Heart right ventricle (tissue), 16 donors: Measurements from ENCODE around the gene RASGRP2. TPM values are rescaled to one million over a fixed set of nuclear protein-coding genes. Genes with fewer than 3 reads are reported as not detected.

ENCODE experiments used
- ATAC-seq, 8 donors: fragments of 200-7000 bp; cut with Tn5 transposase; one replicate each; pipeline ENCODE4 v1.9.1; 2020; ENCODE audit warnings: mild to moderate bottlenecking in 8 of 8, moderate library complexity in 8 of 8, moderate number of reproducible peaks in 1 of 8
- DNase-seq, 2 donors: peaks; one replicate each; pipeline ENCODE4 v3.0.0-alpha.2; 2020
- H3K27ac ChIP-seq, 10 donors: fragments of 200-600 bp; sonication (generic) in 2 of 10; one replicate each; pipeline versions ENCODE4 v1.5.0 to v1.8.0; 2020 to 2022; ENCODE audit warnings: mild to moderate bottlenecking in 3 of 10
- H3K27me3 ChIP-seq, 7 donors: fragments of 200-600 bp; one replicate each; pipeline ENCODE4 v1.8.0; 2021 to 2022; ENCODE audit warnings: mild to moderate bottlenecking in 2 of 7
- H3K36me3 ChIP-seq, 9 donors: fragments of 200-600 bp; sonication (generic) in 1 of 9; one replicate each; pipeline versions ENCODE4 v1.5.0 to v1.8.0; 2020 to 2022; ENCODE audit warnings: mild to moderate bottlenecking in 2 of 9
- H3K4me1 ChIP-seq, 9 donors: fragments of 200-600 bp; sonication (generic) in 1 of 9; one replicate each; pipeline versions ENCODE4 v1.5.0 to v1.8.0; 2020 to 2022; ENCODE audit warnings: mild to moderate bottlenecking in 4 of 9
- H3K4me3 ChIP-seq, 10 donors: fragments of 200-600 bp; sonication (generic) in 2 of 10; one replicate each; pipeline versions ENCODE4 v1.5.0 to v1.8.0; 2020 to 2022; ENCODE audit warnings: mild to moderate bottlenecking in 7 of 10, moderate library complexity in 2 of 10
- H3K9me3 ChIP-seq, 11 donors: fragments of 200-600 bp in 10 of 11; sonication (generic) in 2 of 11; one replicate each; pipeline versions ENCODE4 v1.5.0 to v1.8.0; 2013 to 2022; ENCODE audit warnings: mild to moderate bottlenecking in 2 of 11, control low read depth in 1 of 11, moderate library complexity in 1 of 11
- WGBS, 2 donors: extraction: QIAGEN DNeasy Blood & Tissue Kit; methylation state at CpG; one replicate each; pipeline ENCODE4 v1.1.7; 2013; ENCODE audit warnings: inconsistent platforms in 1 of 2; 5-methylcytosine and 5-hydroxymethylcytosine counted together
- intact Hi-C, 10 donors: fragments of 100-400 bp; cut with DNase I; formaldehyde crosslinking; loops; one replicate each; pipeline versions ENCODE4 v1.11.1 to v1.14.2; 2022
- polyA plus RNA-seq, 2 donors: library from polyadenylated mRNA; stranded (reverse); fragments of 200-250 nt; gene quantifications; one replicate each; pipeline ENCODE4 v1.2.3, GENCODE V29; 2013
- total RNA-seq, 10 donors: library from RNA; stranded (reverse); fragmentation: NEBNext Ultra II Directional in 3 of 10; extraction: Animal tissue kit (Norgen Biotek cat#: 25700) in 3 of 10; gene quantifications; one replicate each; pipeline versions ENCODE4 v1.2.1 to v1.2.4, GENCODE V29; 2021 to 2023
- TF ChIP-seq, protein P1 (sequence below), 9 donors: fragments of 200-600 bp; sonication (generic) in 2 of 9; IDR thresholded peaks; one replicate each; pipeline versions ENCODE4 v1.5.0 to v1.8.0; 2021 to 2022; ENCODE audit warnings: antibody characterized with exemption in 9 of 9, mild to moderate bottlenecking in 5 of 9, moderate library complexity in 1 of 9
- donor health status: Arrhythmogenic right ventricular cardiomyopathy.
- donor health status: ischemic (EF 13 %, LVEDD 7.1; RV severe dilation, severe dysfunction).
- donor health status: healthy with polysubstance abuse.
- donor health status: DM: no; HTN: yes; CAD: no.
- donor health status: DM: no; HTN: no; CAD: no.
- donor health status: ischemic (EF 25% LVEDD 6.9; RV normal size, moderate dysfunction).
- donor health status: ischemic (EF 25% LVEDD 5.7; RV mildly dilated, moderate dysfunction).
- donor health status: healthy.
- donor health status: DM: yes; HTN: yes; CAD: no.
- donor health status: Ischemic cardiomyopathy.
- donor health status: ischemic (EF 35%, LVEDD 5.7; RV mildly dilated, moderate dysfunction).
- donor health status: nonischemic (EF 11% LVEDD 7.7; RV severe dilation, severe dysfunction).
- donor health status: DM: yes; HTN: yes; CAD: no.
- donor health status: PGD.
- donor health status: ischemic (EF 29% LVEDD 5.4; RV normal size, mild dysfunction).
- donor health status: nonischemic (EF 23%, LVEDD 6.1; RV moderate dilation, normal function).

The RASGRP2 gene
- total and polyA plus RNA-seq, 12 donors: 18.9 to 128 (median 27.3) TPM

DNA sequence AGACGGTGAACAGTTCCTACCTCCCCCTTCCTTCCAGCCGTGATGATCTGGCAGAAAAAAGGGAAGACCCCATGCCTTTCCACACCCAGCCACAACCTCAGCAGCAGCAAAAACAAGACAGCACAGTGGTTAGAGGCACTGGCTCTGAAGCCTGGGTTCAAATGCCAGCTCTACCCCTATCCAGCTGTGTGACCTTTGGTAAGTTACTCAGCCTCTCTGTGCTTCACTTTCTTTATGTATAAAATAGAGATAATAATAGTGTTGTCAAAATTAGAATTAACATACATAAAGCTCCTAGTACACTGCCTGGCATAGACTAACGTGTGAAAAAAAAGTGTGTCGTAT, 25.2 kb downstream of the RASGRP2 start:
- intact Hi-C loops: no loop called here
- 72 to 77% methylated on average over 3 to 4 of the region's 4 CpGs for WGBS, 2 donors
- Histone ChIP-seq H3K4me3 (no peak overlapping the region), H3K4me1 (peaks cover 0 to 6% (median 5%) of the 10 kb centered on the region in 9 donors), H3K27ac (no peak overlapping the region), H3K27me3 (peaks cover 6 to 91% (median 86%) of the 10 kb centered on the region in 7 donors), H3K36me3 (no peaks in the 10 kb centered on the region), H3K9me3 (no peaks in the 10 kb centered on the region)
- no peak for ATAC-seq
- TF ChIP-seq, protein P1, sequence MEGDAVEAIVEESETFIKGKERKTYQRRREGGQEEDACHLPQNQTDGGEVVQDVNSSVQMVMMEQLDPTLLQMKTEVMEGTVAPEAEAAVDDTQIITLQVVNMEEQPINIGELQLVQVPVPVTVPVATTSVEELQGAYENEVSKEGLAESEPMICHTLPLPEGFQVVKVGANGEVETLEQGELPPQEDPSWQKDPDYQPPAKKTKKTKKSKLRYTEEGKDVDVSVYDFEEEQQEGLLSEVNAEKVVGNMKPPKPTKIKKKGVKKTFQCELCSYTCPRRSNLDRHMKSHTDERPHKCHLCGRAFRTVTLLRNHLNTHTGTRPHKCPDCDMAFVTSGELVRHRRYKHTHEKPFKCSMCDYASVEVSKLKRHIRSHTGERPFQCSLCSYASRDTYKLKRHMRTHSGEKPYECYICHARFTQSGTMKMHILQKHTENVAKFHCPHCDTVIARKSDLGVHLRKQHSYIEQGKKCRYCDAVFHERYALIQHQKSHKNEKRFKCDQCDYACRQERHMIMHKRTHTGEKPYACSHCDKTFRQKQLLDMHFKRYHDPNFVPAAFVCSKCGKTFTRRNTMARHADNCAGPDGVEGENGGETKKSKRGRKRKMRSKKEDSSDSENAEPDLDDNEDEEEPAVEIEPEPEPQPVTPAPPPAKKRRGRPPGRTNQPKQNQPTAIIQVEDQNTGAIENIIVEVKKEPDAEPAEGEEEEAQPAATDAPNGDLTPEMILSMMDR (IDR thresholded peaks at IDR 0.05): no peak
- no peak for DNase-seq

- no peak for ATAC-seq
- intact Hi-C loops: no loop called here
- Histone ChIP-seq H3K27ac (no peak overlapping the region), H3K4me1 (peaks cover 0 to 1% (median under 1%) of the 10 kb centered on the region in 9 donors), H3K4me3 (no peak overlapping the region), H3K27me3 (peaks cover 8 to 96% (median 88%) of the 10 kb centered on the region in 7 donors), H3K9me3 (no peaks in the 10 kb centered on the region), H3K36me3 (no peaks in the 10 kb centered on the region)
- TF ChIP-seq, protein P1 (IDR thresholded peaks at IDR 0.05): no peak
- DNase-seq: no peak
- 80 to 81% methylated on average over 15 of the region's 15 CpGs for WGBS, 2 donors
These were observed 25.7 kb downstream of the RASGRP2 start for GRCh38 chr11:64718084-64718779.

- H3K9me3 ChIP-seq: no peaks in the 10 kb centered on the region
- ATAC-seq: no peak
- 64 to 72% methylated on average over 4 of the region's 4 CpGs for WGBS, 2 donors
- H3K36me3 ChIP-seq: no peaks in the 10 kb centered on the region
- H3K27ac ChIP-seq: no peak overlapping the region
- no peak overlapping the region for H3K4me3 ChIP-seq
- intact Hi-C loops: no loop called here
- H3K27me3 ChIP-seq: peaks cover 18 to 100% (median 97%) of the 10 kb centered on the region in 7 donors
- H3K4me1 ChIP-seq: peaks cover 0 to 5% (median 0%) of the 10 kb centered on the region in 9 donors
- no peak for DNase-seq
- TF ChIP-seq, protein P1 (IDR thresholded peaks at IDR 0.05): no peak
These were observed 26.7 kb downstream of the RASGRP2 start for GRCh38 chr11:64717268-64717578.

GRCh38 chr11:64716473-64717267, 27.3 kb downstream of the RASGRP2 start:
- WGBS, 2 donors: 41 to 45% methylated on average over 21 of the region's 21 CpGs
- TF ChIP-seq, protein P1 (IDR thresholded peaks at IDR 0.05): no peak
- no peak for DNase-seq
- H3K27ac ChIP-seq: no peak overlapping the region
- H3K9me3 ChIP-seq: no peaks in the 10 kb centered on the region
- no peak overlapping the region for H3K4me3 ChIP-seq
- intact Hi-C loops: no loop called here
- no peaks in the 10 kb centered on the region for H3K36me3 ChIP-seq
- H3K27me3 ChIP-seq: peaks cover 23 to 100% (median 98%) of the 10 kb centered on the region in 7 donors
- no peak for ATAC-seq
- H3K4me1 ChIP-seq: peaks cover 0 to 6% (median 0%) of the 10 kb centered on the region in 9 donors
